Stimulated activated naive B cell treated with anti-CD40 and anti-IgM and Interleukin-4, amounts not matched to agents 10 μg/mL and 1 μg/mL and 100 μg/mL, for 72 hours (primary cell): ENCODE measurements around the gene BBOX1.
"Not testable (repeated sequence)": the region's sequence is repeated elsewhere in the genome, so short reads cannot be mapped to it uniquely, and the experiment has no call there.

Experiments
- ATAC-seq, 2 donors: fragments of 150-1000 bp; cut with Tn5 transposase; replicated peaks; 2 replicates each; pipeline ENCODE4 v1.10.0; 2021; ENCODE audit warnings: moderate library complexity in 1 of 2
- DNase-seq: peaks from one replicate; pipeline ENCODE4 v3.0.0; 2021
- H3K27ac Mint-ChIP-seq: one replicate; pipeline ENCODE4 v1.8.0; 2022; ENCODE audit warnings: mild to moderate bottlenecking, mixed read lengths
- H3K27me3 Mint-ChIP-seq, 2 donors: one replicate each; pipeline ENCODE4 v1.8.0; 2022; ENCODE audit warnings: mixed read lengths in 2 of 2
- H3K36me3 Mint-ChIP-seq, 2 donors: one replicate each; pipeline ENCODE4 v1.8.0; 2022; ENCODE audit warnings: mixed read lengths in 2 of 2, mild to moderate bottlenecking in 1 of 2
- H3K4me1 Mint-ChIP-seq, 2 donors: one replicate each; pipeline ENCODE4 v1.8.0; 2022; ENCODE audit warnings: mixed read lengths in 2 of 2, mild to moderate bottlenecking in 1 of 2
- H3K4me3 Mint-ChIP-seq, 2 donors: one replicate each; pipeline ENCODE4 v1.8.0; 2022; ENCODE audit warnings: mild to moderate bottlenecking in 2 of 2, mixed read lengths in 2 of 2, moderate library complexity in 1 of 2
- H3K9me3 Mint-ChIP-seq, 2 donors: one replicate each; pipeline ENCODE4 v1.8.0; 2022; ENCODE audit warnings: mixed read lengths in 2 of 2, mild to moderate bottlenecking in 1 of 2

Gene BBOX1

GRCh38 chr11:27115051-27115650 lies 74.5 kb downstream of the BBOX1 start:
- ATAC-seq, result no peak
- Mint-ChIP-seq H3K9me3 (no peaks in the 10 kb centered on the region), H3K27ac (no peak overlapping the region), H3K27me3 (no peaks in the 10 kb centered on the region), H3K36me3 (no peaks in the 10 kb centered on the region), H3K4me1 (no peaks in the 10 kb centered on the region), H3K4me3 (no peak overlapping the region)
- DNase-seq, result no peak

- DNase-seq (no peak), ATAC-seq (no peak)
- H3K9me3 Mint-ChIP-seq, result no peaks in the 10 kb centered on the region
- no peak overlapping the region for H3K27ac Mint-ChIP-seq
- no peak overlapping the region for H3K4me3 Mint-ChIP-seq
- H3K27me3 Mint-ChIP-seq, result no peaks in the 10 kb centered on the region
- no peaks in the 10 kb centered on the region for H3K4me1 Mint-ChIP-seq
- no peaks in the 10 kb centered on the region for H3K36me3 Mint-ChIP-seq
These were observed 76.1 kb downstream of the BBOX1 start for GRCh38 chr11:27116684-27117083.

DNA sequence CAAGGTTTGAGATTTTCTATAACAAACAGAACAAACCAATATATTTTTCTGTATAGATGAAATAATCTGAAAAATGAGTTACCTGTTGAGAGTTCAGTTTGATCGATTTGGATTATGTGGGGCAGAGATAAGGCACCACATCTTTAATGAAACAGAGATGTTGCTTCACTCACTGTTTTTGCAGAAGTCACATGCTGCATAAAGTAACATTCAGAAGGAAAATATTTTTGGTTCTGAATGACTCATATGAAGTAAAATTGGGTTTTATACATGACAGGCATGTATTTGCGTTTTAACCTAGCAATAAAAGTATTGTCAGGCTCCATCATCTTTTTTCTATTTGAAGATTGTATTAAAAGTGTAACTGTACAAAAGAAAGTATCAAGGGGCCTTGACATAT lies 77.8 kb downstream of the BBOX1 start:
- Mint-ChIP-seq H3K36me3 (no peaks in the 10 kb centered on the region), H3K4me3 (no peak overlapping the region), H3K27ac (no peak overlapping the region), H3K27me3 (no peaks in the 10 kb centered on the region), H3K9me3 (no peaks in the 10 kb centered on the region), H3K4me1 (no peaks in the 10 kb centered on the region)
- ATAC-seq, result no peak
- no peak for DNase-seq

DNA sequence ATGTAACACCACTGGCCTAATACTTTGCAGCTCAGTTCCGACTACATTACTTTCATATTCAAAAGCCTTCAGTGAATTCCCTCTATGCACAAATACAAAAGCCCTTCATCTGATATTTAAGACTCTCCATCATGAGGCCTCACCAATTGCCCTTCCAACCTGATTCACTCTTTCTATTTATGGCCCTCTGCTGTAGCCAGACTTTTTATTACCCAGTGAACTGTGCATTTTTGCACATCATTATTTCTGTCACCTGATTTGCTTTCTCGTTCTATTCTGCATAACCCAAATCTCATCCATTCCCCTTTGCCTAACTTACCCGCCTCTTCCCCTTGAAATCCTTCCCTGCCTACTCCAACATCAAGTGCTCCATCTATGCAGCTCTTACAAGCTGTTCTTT lies 78.3 kb downstream of the BBOX1 start:
- no peak for ATAC-seq
- no peak for DNase-seq
- no peaks in the 10 kb centered on the region for H3K9me3 Mint-ChIP-seq

GRCh38 chr11:27119396-27119795 lies 78.8 kb downstream of the BBOX1 start:
- H3K27me3 Mint-ChIP-seq, result no peaks in the 10 kb centered on the region

More for the DNA sequence above, 78.3 kb downstream of the BBOX1 start:
- H3K27me3 Mint-ChIP-seq, result no peaks in the 10 kb centered on the region
- H3K36me3 Mint-ChIP-seq, result no peaks in the 10 kb centered on the region
- H3K27ac Mint-ChIP-seq, result no peak overlapping the region
- H3K4me3 Mint-ChIP-seq, result no peak overlapping the region
- H3K4me1 Mint-ChIP-seq, result no peaks in the 10 kb centered on the region

GRCh38 chr11:27120211-27120610 lies 79.6 kb downstream of the BBOX1 start:
- no peaks in the 10 kb centered on the region for H3K36me3 Mint-ChIP-seq
- ATAC-seq (no peak), DNase-seq (no peak)
- H3K4me3 Mint-ChIP-seq, result no peak overlapping the region
- H3K27ac Mint-ChIP-seq, result no peak overlapping the region
- H3K9me3 Mint-ChIP-seq, result no peaks in the 10 kb centered on the region
- no peaks in the 10 kb centered on the region for H3K27me3 Mint-ChIP-seq
- no peaks in the 10 kb centered on the region for H3K4me1 Mint-ChIP-seq

More at GRCh38 chr11:27119396-27119795, 78.8 kb downstream of the BBOX1 start:
- ATAC-seq (no peak), DNase-seq (no peak)
- H3K4me3 Mint-ChIP-seq, result no peak overlapping the region
- H3K4me1 Mint-ChIP-seq, result no peaks in the 10 kb centered on the region
- H3K36me3 Mint-ChIP-seq, result no peaks in the 10 kb centered on the region
- no peak overlapping the region for H3K27ac Mint-ChIP-seq
- no peaks in the 10 kb centered on the region for H3K9me3 Mint-ChIP-seq

GRCh38 chr11:27122001-27122400 lies 81.4 kb downstream of the BBOX1 start:
- Mint-ChIP-seq H3K27ac (no peak overlapping the region), H3K36me3 (no peaks in the 10 kb centered on the region), H3K4me1 (no peaks in the 10 kb centered on the region), H3K4me3 (no peak overlapping the region), H3K27me3 (no peaks in the 10 kb centered on the region), H3K9me3 (no peaks in the 10 kb centered on the region)
- DNase-seq, result no peak
- no peak for ATAC-seq

DNA sequence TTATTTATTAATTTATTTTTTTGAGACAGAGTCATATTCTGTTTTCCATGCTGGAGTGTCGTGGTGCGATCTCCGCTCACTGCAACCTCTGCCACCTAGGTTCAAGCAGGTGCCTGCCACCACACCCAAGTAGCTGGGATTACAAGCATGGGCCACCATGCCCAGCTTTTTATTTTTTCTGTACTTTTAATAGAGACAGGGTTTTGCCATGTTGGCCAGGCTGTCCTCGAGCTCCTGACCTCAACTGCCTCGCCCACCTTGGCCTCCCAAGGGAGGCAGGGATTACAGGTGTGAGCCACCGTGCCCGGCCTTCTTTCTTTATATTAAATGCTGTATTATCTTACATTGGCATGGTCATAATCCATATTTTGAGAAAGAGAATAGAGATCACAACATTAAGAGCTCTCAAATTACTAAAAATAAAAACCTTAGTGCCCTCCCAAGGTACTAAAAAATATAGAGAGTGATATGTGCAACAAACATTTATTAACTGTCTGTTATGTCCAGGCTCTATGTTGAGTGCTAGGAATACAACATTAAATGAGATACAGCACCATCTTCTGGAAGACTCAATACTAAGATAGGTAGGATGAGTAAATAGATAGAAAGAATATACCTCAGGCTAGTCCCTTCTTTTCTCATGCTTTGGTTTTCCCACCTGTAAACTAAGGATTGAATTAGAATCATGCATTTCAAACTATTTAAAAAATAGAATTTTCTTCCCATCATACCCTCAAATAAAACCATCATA lies 84.1 kb downstream of the BBOX1 start:
- ATAC-seq (no peak), DNase-seq (no peak)
- Mint-ChIP-seq H3K4me1 (no peaks in the 10 kb centered on the region), H3K36me3 (no peaks in the 10 kb centered on the region), H3K27ac (no peak overlapping the region), H3K9me3 (no peaks in the 10 kb centered on the region), H3K4me3 (no peak overlapping the region), H3K27me3 (no peaks in the 10 kb centered on the region)

- Mint-ChIP-seq H3K36me3 (no peaks in the 10 kb centered on the region), H3K27ac (no peak overlapping the region), H3K4me1 (no peaks in the 10 kb centered on the region), H3K4me3 (no peak overlapping the region), H3K27me3 (no peaks in the 10 kb centered on the region), H3K9me3 (peaks cover under 1 to 3% of the 10 kb centered on the region in 2 donors)
- ATAC-seq (no peak), DNase-seq (no peak)
These were observed 89.1 kb downstream of the BBOX1 start for GRCh38 chr11:27129686-27130085.

GRCh38 chr11:27130806-27131205 lies 90.2 kb downstream of the BBOX1 start:
- Mint-ChIP-seq H3K4me3 (no peak overlapping the region), H3K4me1 (no peaks in the 10 kb centered on the region), H3K36me3 (no peaks in the 10 kb centered on the region), H3K27me3 (no peaks in the 10 kb centered on the region), H3K9me3 (peaks cover 7% of the 10 kb centered on the region in 2 donors), H3K27ac (no peak overlapping the region)
- DNase-seq (no peak), ATAC-seq (no peak)

- not testable (repeated sequence) for H3K27me3 Mint-ChIP-seq, ATAC-seq, H3K27ac Mint-ChIP-seq, H3K4me3 Mint-ChIP-seq, H3K4me1 Mint-ChIP-seq, DNase-seq, H3K36me3 Mint-ChIP-seq
- peaks cover 14 to 18% of the 10 kb centered on the region in 2 donors for H3K9me3 Mint-ChIP-seq
These were observed 95.3 kb downstream of the BBOX1 start for GRCh38 chr11:27135924-27136329.

DNA sequence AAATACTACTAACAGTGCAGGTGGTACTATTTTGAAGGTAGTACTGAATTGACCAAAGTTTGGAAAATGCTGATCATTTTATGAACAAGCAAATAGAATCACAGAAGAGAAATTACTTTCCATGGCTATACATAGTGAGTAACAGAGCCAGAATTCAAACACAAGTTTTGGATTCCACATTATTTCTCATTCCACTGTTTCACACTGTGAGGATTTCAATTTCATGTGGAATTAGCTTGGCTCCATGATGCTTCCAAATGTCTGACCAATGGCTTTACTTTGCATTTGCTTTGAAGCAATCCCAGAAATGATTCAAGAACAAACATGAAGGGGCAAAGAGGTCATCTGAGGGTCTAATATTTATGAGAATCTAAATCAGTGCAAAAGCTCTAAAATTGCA lies 98.1 kb downstream of the BBOX1 start:
- DNase-seq, result no peak
- ATAC-seq, result no peak
- Mint-ChIP-seq H3K36me3 (no peaks in the 10 kb centered on the region), H3K4me3 (no peak overlapping the region), H3K27me3 (no peaks in the 10 kb centered on the region), H3K9me3 (peaks cover 22 to 32% of the 10 kb centered on the region in 2 donors), H3K27ac (no peak overlapping the region), H3K4me1 (no peaks in the 10 kb centered on the region)

DNA sequence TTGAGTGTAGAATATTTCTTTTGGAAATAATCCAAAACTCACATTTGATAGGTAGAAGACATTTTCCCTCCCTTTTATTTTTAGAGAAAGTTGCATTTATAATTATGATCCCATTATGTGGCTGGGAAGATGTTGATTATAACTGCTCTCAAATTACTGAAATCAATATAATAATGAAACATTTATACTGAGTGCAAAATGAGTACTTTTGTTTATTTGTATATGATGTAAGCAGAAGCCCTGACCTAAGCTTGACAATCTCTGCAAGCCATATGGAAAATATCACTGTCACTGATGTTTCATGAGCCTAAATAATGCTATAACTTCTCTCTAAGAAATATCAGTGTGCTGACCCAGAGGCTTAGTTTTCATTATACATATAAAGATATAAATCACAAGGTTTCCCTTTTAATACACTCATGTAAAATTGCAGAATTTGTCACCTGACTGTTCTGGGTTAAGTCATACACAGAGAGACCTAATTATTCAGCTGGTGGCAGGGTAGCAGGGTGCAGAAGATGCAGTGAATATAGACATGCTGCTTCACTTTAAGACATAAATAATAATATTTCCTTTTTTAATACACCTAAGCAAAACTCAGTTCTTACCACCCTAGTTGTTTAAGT lies 99.2 kb downstream of the BBOX1 start:
- peaks cover 21 to 27% of the 10 kb centered on the region in 2 donors for H3K9me3 Mint-ChIP-seq

GRCh38 chr11:27141576-27141975 lies 101.0 kb downstream of the BBOX1 start:
- Mint-ChIP-seq H3K27ac (no peak overlapping the region), H3K36me3 (no peaks in the 10 kb centered on the region), H3K27me3 (peaks cover 0 to 1% of the 10 kb centered on the region in 2 donors), H3K4me3 (no peak overlapping the region), H3K9me3 (peaks cover 13 to 18% of the 10 kb centered on the region in 2 donors), H3K4me1 (no peaks in the 10 kb centered on the region)
- ATAC-seq, result no peak
- DNase-seq, result no peak

More for the DNA sequence above, 99.2 kb downstream of the BBOX1 start:
- DNase-seq, result no peak
- H3K27me3 Mint-ChIP-seq, result no peaks in the 10 kb centered on the region
- H3K4me3 Mint-ChIP-seq, result no peak overlapping the region
- no peak overlapping the region for H3K27ac Mint-ChIP-seq
- H3K4me1 Mint-ChIP-seq, result no peaks in the 10 kb centered on the region
- no peak for ATAC-seq
- no peaks in the 10 kb centered on the region for H3K36me3 Mint-ChIP-seq

DNA sequence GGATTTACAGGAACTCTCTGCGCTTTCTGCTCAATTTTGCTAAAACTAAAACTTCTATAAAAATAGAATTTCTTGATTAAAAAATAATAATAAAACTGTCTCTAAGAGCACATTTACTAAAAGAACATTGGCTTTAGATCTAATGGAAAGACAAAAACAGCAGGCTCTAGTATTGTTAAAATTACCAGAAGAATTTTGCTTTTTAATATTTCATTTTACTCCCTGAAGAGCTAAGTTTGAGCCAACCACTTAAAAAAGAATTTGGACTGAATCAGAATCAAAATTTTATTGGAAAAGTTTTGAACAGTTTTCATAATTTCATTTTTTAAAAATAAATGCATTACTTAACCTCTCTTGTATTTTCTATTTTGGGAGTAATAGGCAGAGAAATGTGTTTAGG lies 107.3 kb downstream of the BBOX1 start:
- H3K4me3 Mint-ChIP-seq, result no peak overlapping the region
- ATAC-seq (no peak), DNase-seq (no peak)
- no peak overlapping the region for H3K27ac Mint-ChIP-seq
- no peaks in the 10 kb centered on the region for H3K36me3 Mint-ChIP-seq
- no peaks in the 10 kb centered on the region for H3K4me1 Mint-ChIP-seq
- H3K27me3 Mint-ChIP-seq, result peaks cover 0 to 3% of the 10 kb centered on the region in 2 donors
- peaks cover 2 to 5% of the 10 kb centered on the region in 2 donors for H3K9me3 Mint-ChIP-seq
